ENCODE data around the gene PHF21B. TPM values are rescaled to one million over a fixed set of nuclear protein-coding genes. Genes with fewer than 3 reads are reported as not detected.

PHF21B gene
- total RNA-seq, 1 donor from 2014 or later, result not detected

DNA sequence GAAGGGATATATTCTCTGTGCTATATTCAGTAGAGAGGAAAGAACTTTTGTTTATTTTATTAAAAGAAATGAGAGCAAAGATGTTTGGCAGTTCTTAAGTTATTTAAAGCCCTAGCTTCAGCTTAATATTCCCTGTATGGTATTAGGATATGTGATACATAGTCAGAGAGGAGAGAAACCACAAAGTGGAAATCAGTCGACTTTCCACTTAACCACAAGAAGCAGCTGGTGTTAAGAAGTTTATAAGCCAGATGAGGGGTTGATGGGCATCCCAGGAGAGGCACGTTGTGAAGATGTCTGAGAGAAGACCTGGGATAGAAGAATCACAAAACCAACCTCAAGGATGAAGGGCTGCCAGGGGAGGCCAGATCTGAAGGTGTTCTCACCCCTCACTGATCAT, 23.3 kb upstream of the PHF21B start:
- H3K36me3 Mint-ChIP-seq (ENCODE audit: low read depth), result no peaks in the 10 kb centered on the region
- ChIA-PET CTCF (no interaction called here), POLR2A (no interaction called here)
- DNase-seq, result no peak
- ATAC-seq (ENCODE audit: low read depth), result no peak
- peaks cover 4% of the 10 kb centered on the region for H3K27me3 Mint-ChIP-seq
- TF ChIP-seq, protein P1, sequence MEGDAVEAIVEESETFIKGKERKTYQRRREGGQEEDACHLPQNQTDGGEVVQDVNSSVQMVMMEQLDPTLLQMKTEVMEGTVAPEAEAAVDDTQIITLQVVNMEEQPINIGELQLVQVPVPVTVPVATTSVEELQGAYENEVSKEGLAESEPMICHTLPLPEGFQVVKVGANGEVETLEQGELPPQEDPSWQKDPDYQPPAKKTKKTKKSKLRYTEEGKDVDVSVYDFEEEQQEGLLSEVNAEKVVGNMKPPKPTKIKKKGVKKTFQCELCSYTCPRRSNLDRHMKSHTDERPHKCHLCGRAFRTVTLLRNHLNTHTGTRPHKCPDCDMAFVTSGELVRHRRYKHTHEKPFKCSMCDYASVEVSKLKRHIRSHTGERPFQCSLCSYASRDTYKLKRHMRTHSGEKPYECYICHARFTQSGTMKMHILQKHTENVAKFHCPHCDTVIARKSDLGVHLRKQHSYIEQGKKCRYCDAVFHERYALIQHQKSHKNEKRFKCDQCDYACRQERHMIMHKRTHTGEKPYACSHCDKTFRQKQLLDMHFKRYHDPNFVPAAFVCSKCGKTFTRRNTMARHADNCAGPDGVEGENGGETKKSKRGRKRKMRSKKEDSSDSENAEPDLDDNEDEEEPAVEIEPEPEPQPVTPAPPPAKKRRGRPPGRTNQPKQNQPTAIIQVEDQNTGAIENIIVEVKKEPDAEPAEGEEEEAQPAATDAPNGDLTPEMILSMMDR (IDR thresholded peaks at IDR 0.05), result no peak
- H3K4me1 Mint-ChIP-seq, result no peaks in the 10 kb centered on the region
- intact Hi-C loops (cut with micrococcal nuclease), result no loop called here
- no peak overlapping the region for H3K4me3 Mint-ChIP-seq
- H3K27ac Mint-ChIP-seq, result no peak overlapping the region
- H3K9me3 Mint-ChIP-seq, result no peaks in the 10 kb centered on the region

DNA sequence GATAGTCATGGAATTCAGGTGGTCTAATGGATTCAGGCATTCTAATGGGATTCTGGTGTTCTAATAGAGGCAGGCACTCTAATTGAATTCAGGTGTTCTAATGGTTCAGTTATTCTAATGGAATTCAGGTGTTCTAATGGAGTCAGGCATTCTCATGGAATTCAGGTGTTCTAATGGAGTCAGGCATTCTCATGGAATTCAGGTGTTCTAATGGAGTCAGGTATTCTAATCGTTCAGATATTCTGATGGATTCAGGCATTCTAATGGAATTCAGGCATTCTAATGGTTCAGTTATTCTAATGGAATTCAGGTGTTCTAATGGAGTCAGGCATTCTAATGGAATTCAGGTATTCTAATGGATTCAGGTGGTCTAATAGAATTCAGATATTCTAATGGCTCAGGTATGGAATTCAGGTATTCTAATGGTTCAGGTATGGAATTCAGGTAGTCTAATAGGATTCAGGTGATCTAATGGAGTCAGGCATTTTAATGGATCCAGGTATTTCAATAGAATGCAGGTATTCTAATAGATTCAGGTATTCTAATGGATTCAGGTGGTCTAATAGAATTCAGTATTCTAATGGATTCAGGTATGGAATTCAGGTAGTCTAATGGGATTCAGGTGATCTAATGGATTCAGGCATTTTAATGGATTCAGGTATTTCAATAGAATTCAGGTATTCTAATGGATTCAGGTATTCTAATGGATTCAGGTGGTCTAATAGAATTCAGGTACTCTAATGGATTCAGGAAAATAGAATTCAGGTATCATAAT, 22.0 kb upstream of the PHF21B start:
- TF ChIP-seq, protein P1 (IDR thresholded peaks at IDR 0.05), result no peak
- ChIA-PET POLR2A (no interaction called here), CTCF (no interaction called here)
- Mint-ChIP-seq H3K36me3 (ENCODE audit: low read depth) (no peaks in the 10 kb centered on the region), H3K4me3 (no peak overlapping the region), H3K27ac (no peak overlapping the region), H3K27me3 (peaks cover 4% of the 10 kb centered on the region), H3K9me3 (no peaks in the 10 kb centered on the region), H3K4me1 (no peaks in the 10 kb centered on the region)
- DNase-seq (no peak), ATAC-seq (ENCODE audit: low read depth) (no peak)
- intact Hi-C loops (cut with micrococcal nuclease), result no loop called here

DNA sequence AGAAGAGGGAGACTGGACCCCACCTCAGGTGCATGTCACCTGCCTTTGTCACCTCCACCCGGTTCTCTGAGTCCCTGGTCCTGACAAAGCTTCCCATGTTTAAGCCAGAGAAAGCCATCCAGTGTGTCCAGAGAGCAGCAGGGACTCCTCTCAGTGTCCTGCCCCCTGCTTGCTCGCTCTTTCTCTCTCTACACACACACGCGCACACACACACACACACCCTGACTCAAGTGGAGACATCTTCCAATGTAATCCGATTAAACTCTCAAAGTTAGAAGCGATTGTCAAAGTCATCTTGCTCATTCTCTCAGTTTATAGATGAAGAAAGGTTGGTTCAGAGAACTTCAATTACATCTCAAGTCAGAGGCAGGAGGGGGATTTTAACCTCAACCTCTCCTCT, 19.7 kb upstream of the PHF21B start:
- POLR2A ChIA-PET, result no interaction called here
- Mint-ChIP-seq H3K27me3 (peaks cover 4% of the 10 kb centered on the region), H3K4me3 (no peak overlapping the region), H3K9me3 (no peaks in the 10 kb centered on the region), H3K36me3 (ENCODE audit: low read depth) (no peaks in the 10 kb centered on the region), H3K4me1 (no peaks in the 10 kb centered on the region), H3K27ac (no peak overlapping the region)
- intact Hi-C loops (cut with micrococcal nuclease), result no loop called here
- CTCF ChIA-PET, result no interaction called here
- ATAC-seq (ENCODE audit: low read depth) (no peak), DNase-seq (no peak)
- TF ChIP-seq, protein P1 (IDR thresholded peaks at IDR 0.05), result no peak

DNA sequence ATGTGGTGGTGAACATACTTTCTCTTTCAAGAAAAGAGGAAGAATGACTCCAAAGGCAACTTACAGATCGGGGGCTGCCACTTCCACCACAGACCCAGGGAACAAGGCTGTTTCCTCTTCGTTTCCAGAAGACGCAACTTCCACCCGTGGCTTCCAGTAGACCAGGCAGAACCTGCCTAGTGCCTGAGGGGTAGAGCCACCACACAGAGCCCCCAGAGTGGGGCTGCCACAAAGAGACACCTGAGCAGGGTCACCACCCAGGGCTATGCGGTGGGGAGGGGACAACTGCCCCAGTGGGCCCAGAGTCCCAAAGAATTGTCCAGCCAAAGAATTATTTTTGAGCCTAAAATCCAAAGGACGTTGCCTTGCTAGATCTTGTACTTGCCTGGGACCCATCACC, 16.7 kb upstream of the PHF21B start:
- TF ChIP-seq, protein P1 (IDR thresholded peaks at IDR 0.05), result no peak
- Mint-ChIP-seq H3K4me3 (no peak overlapping the region), H3K27me3 (peaks cover 9% of the 10 kb centered on the region), H3K9me3 (no peaks in the 10 kb centered on the region), H3K27ac (no peak overlapping the region), H3K4me1 (no peaks in the 10 kb centered on the region), H3K36me3 (ENCODE audit: low read depth) (no peaks in the 10 kb centered on the region)
- CTCF ChIA-PET, result no interaction called here
- POLR2A ChIA-PET, result no interaction called here
- no peak for DNase-seq
- intact Hi-C loops (cut with micrococcal nuclease), result no loop called here
- no peak for ATAC-seq (ENCODE audit: low read depth)

DNA sequence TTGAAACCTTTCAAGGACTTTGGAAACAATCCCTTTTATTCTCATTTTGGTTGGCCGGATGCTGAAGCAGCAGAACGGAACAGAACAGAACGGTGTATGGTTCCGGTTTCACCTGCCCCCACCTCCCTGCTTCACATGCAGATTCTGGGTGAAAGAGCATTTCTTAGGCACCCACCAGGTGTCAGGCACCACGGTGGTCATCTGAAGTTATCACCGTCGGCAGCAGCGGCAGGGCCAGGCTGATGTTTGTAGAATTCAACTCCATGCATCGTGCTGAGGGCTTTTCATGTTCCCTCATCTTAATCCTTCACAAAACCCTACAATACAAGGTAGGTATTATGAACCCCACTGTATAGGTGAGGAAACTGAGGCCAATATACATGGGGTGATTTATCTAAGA, 13.6 kb upstream of the PHF21B start:
- ATAC-seq (ENCODE audit: low read depth) (no peak), DNase-seq (no peak)
- Mint-ChIP-seq H3K27ac (no peak overlapping the region), H3K9me3 (no peaks in the 10 kb centered on the region), H3K36me3 (ENCODE audit: low read depth) (no peaks in the 10 kb centered on the region), H3K4me3 (no peak overlapping the region), H3K4me1 (no peaks in the 10 kb centered on the region), H3K27me3 (peaks cover 7% of the 10 kb centered on the region)
- intact Hi-C loops (cut with micrococcal nuclease), result no loop called here
- ChIA-PET CTCF (no interaction called here), POLR2A (no interaction called here)
- TF ChIP-seq, protein P1 (IDR thresholded peaks at IDR 0.05), result no peak
